ENCODE measurements around the gene VPS39. TPM values are rescaled to one million over a fixed set of nuclear protein-coding genes. Genes with fewer than 3 reads are reported as not detected.

Gene VPS39
- total and polyA plus RNA-seq, 2 donors (not counting 3 experiments of a cell fraction or from before 2014, with no cell fraction given), result 56.5 to 56.7 TPM

- H3K79me2 ChIP-seq (ENCODE audit: control insufficient read depth, insufficient read depth, low read length), result peaks cover 2% of the 10 kb centered on the region
- H4K20me1 ChIP-seq (replicated peaks; ENCODE audit: control insufficient read depth, extremely low read depth, insufficient read depth, low read length), result no peaks in the 10 kb centered on the region
- CTCF ChIA-PET, result no interaction called here
- H3K4me3 ChIP-seq (replicated peaks in 1 of 3; ENCODE audit: insufficient read depth in 1 of 3, low read depth in 1 of 3, low read length in 3 of 3), result no peak overlapping the region
- no peaks in the 10 kb centered on the region for H3K27me3 ChIP-seq (ENCODE audit: control insufficient read depth in 2 of 2, insufficient read depth in 2 of 2, low read length in 2 of 2)
- FAIRE-seq (no peak), DNase-seq (ENCODE audit: low read depth, low spot score) (no peak)
- intact Hi-C loops (cut with micrococcal nuclease) (no loop called here), dilution Hi-C loops (cut with MboI; ENCODE audit: extremely low pct_ligation_motif_present, low sequenced_read_pairs) (no loop called here)
- H2AFZ ChIP-seq (ENCODE audit: low read depth, low read length), result no peak overlapping the region
- BruUV-seq (replicated peaks), result no TSS peak
- TF ChIP-seq MYC (IDR thresholded peaks at IDR 0.05; ENCODE audit: low read depth, low read length), result no peak
- TF ChIP-seq, protein P1, sequence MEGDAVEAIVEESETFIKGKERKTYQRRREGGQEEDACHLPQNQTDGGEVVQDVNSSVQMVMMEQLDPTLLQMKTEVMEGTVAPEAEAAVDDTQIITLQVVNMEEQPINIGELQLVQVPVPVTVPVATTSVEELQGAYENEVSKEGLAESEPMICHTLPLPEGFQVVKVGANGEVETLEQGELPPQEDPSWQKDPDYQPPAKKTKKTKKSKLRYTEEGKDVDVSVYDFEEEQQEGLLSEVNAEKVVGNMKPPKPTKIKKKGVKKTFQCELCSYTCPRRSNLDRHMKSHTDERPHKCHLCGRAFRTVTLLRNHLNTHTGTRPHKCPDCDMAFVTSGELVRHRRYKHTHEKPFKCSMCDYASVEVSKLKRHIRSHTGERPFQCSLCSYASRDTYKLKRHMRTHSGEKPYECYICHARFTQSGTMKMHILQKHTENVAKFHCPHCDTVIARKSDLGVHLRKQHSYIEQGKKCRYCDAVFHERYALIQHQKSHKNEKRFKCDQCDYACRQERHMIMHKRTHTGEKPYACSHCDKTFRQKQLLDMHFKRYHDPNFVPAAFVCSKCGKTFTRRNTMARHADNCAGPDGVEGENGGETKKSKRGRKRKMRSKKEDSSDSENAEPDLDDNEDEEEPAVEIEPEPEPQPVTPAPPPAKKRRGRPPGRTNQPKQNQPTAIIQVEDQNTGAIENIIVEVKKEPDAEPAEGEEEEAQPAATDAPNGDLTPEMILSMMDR (IDR thresholded peaks at IDR 0.05; ENCODE audit: extremely low read depth in 1 of 2, insufficient read depth in 1 of 2, low read depth in 1 of 2, low read length in 2 of 2), result no peak
- TF ChIP-seq MAX (IDR thresholded peaks at IDR 0.05; ENCODE audit: insufficient read depth, insufficient read length), result no peak
- no peak for TF ChIP-seq POLR2A (IDR thresholded peaks at IDR 0.05; ENCODE audit: low read depth, low read length)
- H3K27ac ChIP-seq (ENCODE audit: insufficient read depth, low read depth, low read length), result no peak overlapping the region
- POLR2A ChIA-PET, result no interaction called here
- peaks cover 4 to 13% of the 10 kb centered on the region in 2 experiments for H3K36me3 ChIP-seq (ENCODE audit: control insufficient read depth in 2 of 2, extremely low read depth in 1 of 2, insufficient read depth in 2 of 2, low read length in 2 of 2)
- no peak overlapping the region for H3K4me2 ChIP-seq (ENCODE audit: insufficient read depth, low read length)
- H3K9me3 ChIP-seq (replicated peaks; ENCODE audit: control insufficient read depth, insufficient read depth, low read length), result no peaks in the 10 kb centered on the region
- no peaks in the 10 kb centered on the region for H3K4me1 ChIP-seq (ENCODE audit: control insufficient read depth, extremely low read depth, insufficient read depth, low read length)
- no peak overlapping the region for H3K9ac ChIP-seq (replicated peaks; ENCODE audit: extremely low read depth, insufficient read depth, low read length)
- H3K9me1 ChIP-seq (replicated peaks; ENCODE audit: control insufficient read depth, extremely low read depth, insufficient read depth, low read length), result no peaks in the 10 kb centered on the region
Measured at GRCh38 chr15:42190370-42190769, 17.7 kb downstream of the VPS39 start.

GRCh38 chr15:42185801-42186200, 22.3 kb downstream of the VPS39 start:
- Histone ChIP-seq H2AFZ (ENCODE audit: low read depth, low read length) (no peak overlapping the region), H3K4me2 (ENCODE audit: insufficient read depth, low read length) (no peak overlapping the region), H3K9me3 (replicated peaks; ENCODE audit: control insufficient read depth, insufficient read depth, low read length) (no peaks in the 10 kb centered on the region), H3K27me3 (ENCODE audit: control insufficient read depth in 2 of 2, insufficient read depth in 2 of 2, low read length in 2 of 2) (no peaks in the 10 kb centered on the region), H3K79me2 (ENCODE audit: control insufficient read depth, insufficient read depth, low read length) (no peaks in the 10 kb centered on the region), H4K20me1 (replicated peaks; ENCODE audit: control insufficient read depth, extremely low read depth, insufficient read depth, low read length) (no peaks in the 10 kb centered on the region), H3K9ac (replicated peaks; ENCODE audit: extremely low read depth, insufficient read depth, low read length) (no peak overlapping the region), H3K27ac (ENCODE audit: insufficient read depth, low read depth, low read length) (no peak overlapping the region), H3K9me1 (replicated peaks; ENCODE audit: control insufficient read depth, extremely low read depth, insufficient read depth, low read length) (no peaks in the 10 kb centered on the region), H3K36me3 (ENCODE audit: control insufficient read depth in 2 of 2, extremely low read depth in 1 of 2, insufficient read depth in 2 of 2, low read length in 2 of 2) (peaks cover 11 to 17% of the 10 kb centered on the region in 2 experiments), H3K4me3 (replicated peaks in 1 of 3; ENCODE audit: insufficient read depth in 1 of 3, low read depth in 1 of 3, low read length in 3 of 3) (no peak overlapping the region), H3K4me1 (ENCODE audit: control insufficient read depth, extremely low read depth, insufficient read depth, low read length) (no peaks in the 10 kb centered on the region)
- no TSS peak for BruUV-seq (replicated peaks)
- FAIRE-seq (no peak), DNase-seq (ENCODE audit: low read depth, low spot score) (no peak)
- TF ChIP-seq MYC (IDR thresholded peaks at IDR 0.05; ENCODE audit: low read depth, low read length) (no peak), FOS (IDR thresholded peaks at IDR 0.05; ENCODE audit: borderline replicate concordance, insufficient read depth, low read length) (no peak), MAX (IDR thresholded peaks at IDR 0.05; ENCODE audit: insufficient read depth, insufficient read length) (no peak), POLR2AphosphoS5 (IDR thresholded peaks at IDR 0.05; ENCODE audit: insufficient read depth, low read depth, low read length) (no peak), GATA2 (IDR thresholded peaks at IDR 0.05; ENCODE audit: insufficient read depth, insufficient read length, low read depth, low read length) (no peak), JUN (IDR thresholded peaks at IDR 0.05; ENCODE audit: borderline replicate concordance, insufficient read depth, insufficient read length, low read depth) (no peak), POLR2A (IDR thresholded peaks at IDR 0.05; ENCODE audit: low read depth, low read length) (no peak), EZH2 (IDR thresholded peaks at IDR 0.05; ENCODE audit: borderline replicate concordance, low read depth, low read length, severe bottlenecking) (no peak)
- TF ChIP-seq, protein P1 (IDR thresholded peaks at IDR 0.05; ENCODE audit: extremely low read depth in 1 of 2, insufficient read depth in 1 of 2, low read depth in 1 of 2, low read length in 2 of 2), result no peak
- intact Hi-C loops (cut with micrococcal nuclease) (no loop called here), dilution Hi-C loops (cut with MboI; ENCODE audit: extremely low pct_ligation_motif_present, low sequenced_read_pairs) (no loop called here)
- ChIA-PET POLR2A (no interaction called here), CTCF (no interaction called here)
